GM12872 (cell line): Measurements from ENCODE around the gene VIL1.

Experiments used
- CTCF ChIP-seq: IDR thresholded peaks from 3 replicates; pipeline ENCODE4 v1.5.1; 2011; ENCODE audit warnings: low read depth, mild to moderate bottlenecking, low read length, moderate library complexity; ENCODE audit not compliant: insufficient read depth

Gene VIL1

GRCh38 chr2:218399391-218400166 lies 19.3 kb upstream of the VIL1 start, which contains the start of gene CTDSP1:
TSS of gene CTDSP1 (plus strand) at chr2:218399868. CDS start at chr2:218400091, 223 bp downstream.
- TF ChIP-seq CTCF: no peak

- TF ChIP-seq CTCF: no peak
Observed at GRCh38 chr2:218400167-218400929, 18.6 kb upstream of the VIL1 start.

GRCh38 chr2:218400930-218401881 lies 17.7 kb upstream of the VIL1 start:
- TF ChIP-seq CTCF: no peak

GRCh38 chr2:218401890-218402289 lies 17.0 kb upstream of the VIL1 start:
- no peak for TF ChIP-seq CTCF

- TF ChIP-seq CTCF: no peak
Observed at GRCh38 chr2:218402491-218402901, 16.4 kb upstream of the VIL1 start.

- no peak for TF ChIP-seq CTCF
Observed at GRCh38 chr2:218402911-218403411, 16.0 kb upstream of the VIL1 start.

GRCh38 chr2:218403810-218404209 lies 15.1 kb upstream of the VIL1 start:
- no peak for TF ChIP-seq CTCF
